Measurements from ENCODE around the gene TBL1XR1.

TBL1XR1 gene

DNA sequence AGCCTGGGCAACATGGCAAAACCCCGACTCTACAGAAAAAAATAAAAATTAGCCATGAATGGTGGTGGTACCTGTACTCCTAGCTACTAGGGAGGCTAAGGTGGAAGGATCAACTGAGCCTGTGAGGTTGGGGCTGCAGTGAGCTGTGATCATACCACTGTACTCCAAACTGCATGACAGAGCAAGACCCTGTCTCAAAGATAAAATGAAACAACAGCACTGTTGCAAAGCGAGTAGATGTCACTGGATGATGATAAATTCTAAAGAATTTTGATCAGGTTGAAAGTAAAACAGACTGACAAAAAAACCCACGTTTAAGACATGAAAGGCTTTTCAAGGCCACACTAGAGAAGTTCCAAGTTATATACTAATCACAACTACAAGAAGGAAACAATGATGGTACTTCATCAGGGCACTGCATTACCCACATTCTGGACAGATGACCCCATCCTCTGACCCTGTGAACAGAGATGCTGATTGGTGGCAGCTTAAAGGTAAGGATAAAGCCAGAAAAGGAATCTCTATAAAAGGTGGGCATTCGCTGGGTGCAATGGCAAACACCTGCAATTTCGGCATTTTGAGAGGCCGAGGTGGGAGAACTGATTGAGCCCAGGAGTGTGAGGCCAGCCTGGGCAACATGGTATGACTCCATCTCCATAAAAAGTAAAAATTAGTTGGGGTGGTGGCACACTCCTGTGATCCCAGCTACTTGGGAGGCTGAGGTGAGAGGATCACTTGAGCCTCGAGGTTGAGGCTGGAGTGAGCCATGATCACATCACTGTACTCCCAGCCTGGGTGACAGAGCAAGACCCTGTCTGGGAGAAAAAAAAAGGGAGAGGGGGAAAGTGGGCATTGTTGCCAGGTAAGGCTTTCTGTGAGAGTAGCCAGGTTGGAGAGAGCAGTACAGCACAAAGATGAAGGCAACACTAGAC lies 59.2 kb downstream of the TBL1XR1 start:
- no peak for DNase-seq

DNA sequence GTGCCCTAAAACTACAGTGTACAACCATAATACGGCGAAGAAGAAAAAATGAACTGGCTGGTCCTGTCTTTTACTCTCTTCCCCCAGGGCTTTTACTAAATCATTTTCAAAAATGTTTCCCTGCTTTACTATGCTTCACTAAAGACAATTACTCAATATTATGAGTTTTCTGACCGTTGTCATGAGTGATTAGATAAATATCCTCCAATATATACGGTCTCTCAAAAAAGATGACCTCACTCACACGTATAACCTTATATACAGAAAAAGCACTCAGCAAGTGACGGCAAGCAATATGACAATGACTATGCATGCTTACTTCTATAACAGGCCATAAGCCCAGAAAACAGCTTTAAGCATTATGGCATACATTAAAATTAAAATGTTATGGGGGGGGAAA lies 60.5 kb downstream of the TBL1XR1 start:
- DNase-seq, result no peak

DNA sequence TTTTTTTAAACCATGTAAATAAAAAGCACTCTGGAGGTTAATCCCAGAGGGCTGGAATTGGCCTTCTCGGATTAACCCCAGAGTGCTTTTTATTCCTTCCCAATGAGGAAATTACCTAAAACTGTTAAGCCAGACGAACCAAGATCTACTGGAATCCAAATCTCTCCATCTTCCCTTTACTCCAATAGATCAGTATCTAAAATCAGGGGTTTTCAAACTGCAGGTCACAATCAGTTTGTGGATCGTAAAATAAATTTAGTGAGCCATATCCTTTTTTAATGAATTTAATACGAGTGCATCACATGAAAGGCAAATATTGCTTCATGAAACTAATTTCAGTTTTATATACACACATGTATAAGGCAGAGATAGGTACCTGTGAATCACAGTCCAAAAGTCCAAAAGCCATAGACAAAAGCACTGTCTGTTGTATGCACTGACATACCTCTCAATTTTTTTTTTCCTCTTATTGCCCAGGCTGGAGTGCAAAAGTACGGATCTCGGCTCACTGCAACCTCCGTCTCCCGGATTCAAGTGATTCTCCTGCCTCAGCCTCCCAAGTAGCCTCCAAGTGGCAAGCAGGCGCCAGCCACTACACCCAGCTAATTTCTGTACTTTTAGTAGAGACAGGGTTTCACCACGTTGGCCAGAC lies 61.3 kb downstream of the TBL1XR1 start:
- no peak for DNase-seq

GRCh38 chr3:177134816-177135210 lies 62.5 kb downstream of the TBL1XR1 start:
- DNase-seq, result no peak

- no peak for DNase-seq
Observed at GRCh38 chr3:177133860-177134815, 63.1 kb downstream of the TBL1XR1 start.

GRCh38 chr3:177131927-177132636 lies 65.2 kb downstream of the TBL1XR1 start:
- no peak for DNase-seq

DNA sequence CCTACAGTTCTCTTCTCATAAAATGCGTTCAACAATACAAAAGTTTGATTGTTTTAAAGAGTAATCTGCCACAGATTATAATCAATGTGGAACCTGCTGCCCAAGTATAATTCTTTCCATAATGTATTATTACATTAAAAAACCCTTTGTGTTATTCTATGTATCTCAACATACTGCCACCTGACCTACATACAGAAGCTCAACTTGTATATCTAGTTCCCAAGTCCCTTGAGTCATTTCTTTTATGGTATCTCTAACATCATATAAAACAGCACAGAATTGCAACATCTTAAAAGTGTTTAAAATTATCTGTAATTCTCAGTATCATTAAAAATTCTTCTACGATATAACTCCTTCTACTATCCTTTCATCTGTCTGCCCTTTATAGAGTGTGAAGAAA lies 70.3 kb downstream of the TBL1XR1 start:
- no peak for DNase-seq

GRCh38 chr3:177126015-177126773 lies 71.1 kb downstream of the TBL1XR1 start:
- no peak for DNase-seq

GRCh38 chr3:177124882-177125281 lies 72.4 kb downstream of the TBL1XR1 start:
- DNase-seq, result no peak

DNA sequence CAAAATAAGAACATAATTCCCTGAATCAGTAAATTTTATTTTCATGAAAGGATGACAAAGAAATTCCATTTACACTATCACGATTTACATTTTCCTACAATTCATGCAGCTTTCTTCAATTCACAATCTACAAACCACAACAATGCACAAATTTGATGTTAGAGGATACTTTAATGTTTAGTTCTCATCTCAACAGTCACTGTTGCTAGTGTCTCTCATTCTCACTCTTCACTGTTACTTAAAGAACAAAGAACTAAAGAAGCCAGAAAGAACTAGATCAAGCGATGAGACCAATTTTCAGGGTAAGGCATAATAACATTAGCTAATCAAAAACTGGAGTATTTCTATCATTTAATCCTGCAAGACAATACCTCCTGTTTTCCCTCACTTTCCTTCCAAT lies 73.5 kb downstream of the TBL1XR1 start:
- DNase-seq, result no peak

DNA sequence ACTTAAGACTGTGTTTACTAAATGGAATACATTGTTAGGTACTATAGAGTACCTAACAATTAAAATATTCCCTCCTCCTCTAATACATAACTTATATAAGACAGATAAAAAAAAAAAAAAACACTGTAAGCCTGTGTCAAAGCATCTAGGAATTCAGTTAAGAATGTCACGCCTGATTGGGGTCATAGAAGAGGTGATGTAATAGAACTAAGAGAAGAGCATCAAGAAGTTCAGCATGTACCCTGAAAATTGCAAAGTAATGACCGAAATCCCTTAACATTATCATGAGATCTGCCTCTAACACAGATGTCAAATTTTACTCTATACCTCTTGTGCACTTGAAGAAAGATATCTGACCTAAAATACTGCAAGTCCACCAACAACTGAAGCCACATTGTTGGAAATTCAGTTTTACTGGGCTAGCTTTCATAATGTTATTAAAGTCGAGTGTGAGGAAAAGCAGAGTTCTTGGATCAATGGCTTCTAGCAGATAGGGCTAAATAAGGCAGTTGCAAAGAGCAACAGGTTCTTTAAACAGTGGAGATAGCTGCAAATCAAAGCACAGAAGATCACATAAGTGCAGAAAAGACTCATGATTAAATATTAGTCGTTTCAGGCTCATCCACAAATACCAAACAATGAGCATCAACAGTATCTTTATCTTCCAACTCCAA lies 75.0 kb downstream of the TBL1XR1 start:
- DNase-seq, result no peak

GRCh38 chr3:177119829-177120228 lies 77.5 kb downstream of the TBL1XR1 start:
- no peak for DNase-seq

GRCh38 chr3:177114253-177114652 lies 83.0 kb downstream of the TBL1XR1 start:
- DNase-seq, result no peak

GRCh38 chr3:177111541-177111949 lies 85.7 kb downstream of the TBL1XR1 start:
- DNase-seq, result no peak

DNA sequence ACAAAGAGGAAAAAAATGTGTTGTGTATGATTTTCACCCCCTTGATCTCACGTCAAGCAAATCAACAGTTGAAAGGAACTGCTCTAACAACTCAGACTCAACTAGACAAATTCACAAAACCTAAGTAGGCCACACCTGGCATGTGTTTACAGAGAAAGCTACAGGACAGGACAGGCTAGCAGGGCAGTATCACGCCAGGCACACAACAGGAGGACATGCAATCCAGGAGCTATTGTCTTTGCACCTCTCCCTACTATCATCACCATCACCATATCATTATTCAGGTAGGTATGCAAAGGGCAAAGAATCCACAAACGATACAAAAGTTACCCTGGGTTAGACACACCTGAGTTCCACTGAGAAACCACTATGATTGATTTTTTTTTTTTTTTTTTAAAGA lies 86.4 kb downstream of the TBL1XR1 start:
- no peak for DNase-seq

GRCh38 chr3:177110386-177110785 lies 86.9 kb downstream of the TBL1XR1 start:
- DNase-seq, result no peak

DNA sequence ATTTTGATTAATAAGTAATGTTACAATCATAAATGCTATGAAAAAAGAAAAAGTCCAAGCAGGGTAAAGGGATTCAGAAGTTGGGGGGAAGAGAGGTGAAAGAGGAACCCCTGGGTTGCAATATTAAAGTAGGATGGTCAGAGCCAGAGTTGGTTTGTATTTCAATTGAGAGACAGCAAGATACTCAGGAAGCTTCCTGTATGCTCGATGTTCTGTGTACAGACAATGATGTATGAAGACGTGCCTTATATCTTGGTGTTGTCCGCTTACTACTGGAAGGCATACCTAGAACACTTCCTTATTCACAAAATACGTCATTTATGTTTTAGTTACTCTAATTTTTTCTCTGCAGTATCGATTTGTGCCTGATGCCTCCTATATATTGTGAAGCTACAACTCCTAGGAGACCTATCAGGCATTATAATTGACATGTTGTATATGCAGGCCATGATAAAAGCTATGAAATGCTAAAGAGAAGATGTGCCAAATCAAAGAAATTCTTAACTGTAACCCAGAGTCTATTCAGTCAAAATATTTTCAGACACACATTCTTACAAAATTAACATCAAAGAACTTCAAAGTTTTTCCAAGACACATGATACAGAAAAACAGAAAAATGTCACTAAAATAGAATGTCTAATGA lies 87.5 kb downstream of the TBL1XR1 start:
- no peak for DNase-seq

GRCh38 chr3:177108648-177109047 lies 88.6 kb downstream of the TBL1XR1 start:
- DNase-seq, result no peak

GRCh38 chr3:177107461-177108239 lies 89.6 kb downstream of the TBL1XR1 start:
- DNase-seq, result peak; percentile 64

DNA sequence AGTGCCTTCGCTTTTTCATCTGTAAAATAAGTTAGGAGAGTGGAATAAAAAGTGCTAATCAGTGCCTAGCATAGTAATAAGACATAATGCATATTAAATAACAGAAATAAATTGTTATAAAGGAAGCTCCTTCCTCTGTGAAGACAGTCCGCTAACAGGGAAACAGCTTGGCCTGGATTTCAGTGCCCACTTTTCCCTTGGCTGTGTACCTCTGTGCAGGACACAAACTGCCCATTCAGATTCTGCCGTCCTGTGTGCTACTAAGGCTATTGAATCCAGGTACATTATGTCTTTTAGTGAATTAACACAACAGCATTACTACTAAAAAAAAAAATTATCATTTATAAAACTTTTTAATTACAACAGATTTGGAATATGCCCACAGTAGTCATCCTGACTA lies 90.7 kb downstream of the TBL1XR1 start:
- DNase-seq, result no peak
